GM21576 (cell line): Measurements from ENCODE around the gene NFE2L3.

Experiments used
- ATAC-seq: cut with Tn5 transposase; IDR thresholded peaks from one replicate; pipeline ENCODE4 v1.9.1; 2021; ENCODE audit warnings: mild to moderate bottlenecking, moderate library complexity; ENCODE audit not compliant: unreplicated experiment

The NFE2L3 gene

GRCh38 chr7:26198133-26198780, 46.3 kb downstream of the NFE2L3 start:
- ATAC-seq = no peak

GRCh38 chr7:26198781-26199169, 46.8 kb downstream of the NFE2L3 start:
- no peak for ATAC-seq

GRCh38 chr7:26199301-26200037, 47.5 kb downstream of the NFE2L3 start:
- no peak for ATAC-seq

GRCh38 chr7:26200038-26200443, 48.0 kb downstream of the NFE2L3 start:
- ATAC-seq = no peak

GRCh38 chr7:26200444-26201246, 48.6 kb downstream of the NFE2L3 start, which contains the start of gene HNRNPA2B1:
TSS of gene HNRNPA2B1 (minus strand) at chr7:26200746. CDS start at chr7:26200577, 169 bp downstream.
- ATAC-seq = peak; percentile 56

GRCh38 chr7:26201247-26202018, 49.4 kb downstream of the NFE2L3 start, which contains the start of gene CBX3:
TSS of gene CBX3 (plus strand) at chr7:26201745. CDS start at chr7:26202999, 1,254 bp downstream.
- ATAC-seq = peak; percentile 42

- ATAC-seq = no peak
Measured at GRCh38 chr7:26202019-26202990, 50.3 kb downstream of the NFE2L3 start.

- no peak for ATAC-seq
Measured at GRCh38 chr7:26203016-26203415, 51.0 kb downstream of the NFE2L3 start.

- ATAC-seq = no peak
Measured at GRCh38 chr7:26208040-26208439, 56.0 kb downstream of the NFE2L3 start.

- no peak for ATAC-seq
Measured at GRCh38 chr7:26212921-26213718, 61.1 kb downstream of the NFE2L3 start.

- no peak for ATAC-seq
Measured at GRCh38 chr7:26213807-26214515, 62.0 kb downstream of the NFE2L3 start.

- no peak for ATAC-seq
Measured at GRCh38 chr7:26216049-26216448, 64.1 kb downstream of the NFE2L3 start.

GRCh38 chr7:26224359-26224758, 72.4 kb downstream of the NFE2L3 start:
- no peak for ATAC-seq

GRCh38 chr7:26227987-26228386, 76.0 kb downstream of the NFE2L3 start:
- no peak for ATAC-seq

- ATAC-seq = no peak
Measured at GRCh38 chr7:26233902-26234511, 82.0 kb downstream of the NFE2L3 start.
